GM12892 (cell line): ENCODE measurements around the gene EFEMP2.

Source experiments
- DNase-seq: peaks from one replicate; pipeline ENCODE4 v3.0.0; 2011; ENCODE audit not compliant: insufficient read length
- FAIRE-seq: peaks from 2 replicates; lab custom pipeline; 2011; peaks lifted over from hg19 to GRCh38; lab: Jason Lieb, UNC
- POLR2A ChIP-seq: IDR thresholded peaks from 2 replicates; pipeline ENCODE4 v1.6.1; 2011; ENCODE audit warnings: low read depth, low read length, control low read depth
- POLR2AphosphoS5 ChIP-seq: IDR thresholded peaks from 2 replicates; pipeline ENCODE4 v1.6.1; 2011; ENCODE audit warnings: low read depth, low read length, control low read depth
- TAF1 ChIP-seq: IDR thresholded peaks from 2 replicates; pipeline ENCODE4 v1.6.1; 2011; ENCODE audit warnings: low read depth, mild to moderate bottlenecking, control low read depth, low read length, borderline replicate concordance

Gene EFEMP2

GRCh38 chr11:65915101-65915820 is 42.7 kb upstream of the EFEMP2 start:
- FAIRE-seq (no peak), DNase-seq (no peak)
- no peak for TF ChIP-seq POLR2A
- TF ChIP-seq TAF1 = no peak
- TF ChIP-seq POLR2AphosphoS5 = no peak

- no peak for DNase-seq
- no peak for TF ChIP-seq POLR2A
- no peak for TF ChIP-seq POLR2AphosphoS5
- no peak for TF ChIP-seq TAF1
- FAIRE-seq = peak; percentile 17
Measured at GRCh38 chr11:65912845-65913244, 40.2 kb upstream of the EFEMP2 start.

GRCh38 chr11:65911682-65912568 is 39.3 kb upstream of the EFEMP2 start:
- DNase-seq (no peak), FAIRE-seq (no peak)

GRCh38 chr11:65907878-65908277 is 35.3 kb upstream of the EFEMP2 start:
- FAIRE-seq (no peak), DNase-seq (no peak)
- TF ChIP-seq POLR2AphosphoS5 = no peak
- TF ChIP-seq POLR2A = no peak
- TF ChIP-seq TAF1 = no peak

More at GRCh38 chr11:65911682-65912568, 39.3 kb upstream of the EFEMP2 start:
- TF ChIP-seq POLR2A = no peak

GRCh38 chr11:65906602-65907001 is 34.0 kb upstream of the EFEMP2 start:
- no peak for FAIRE-seq
- TF ChIP-seq POLR2AphosphoS5 (no peak), TAF1 (no peak), POLR2A (no peak)
- DNase-seq = no peak

GRCh38 chr11:65903715-65904114 is 31.1 kb upstream of the EFEMP2 start:
- DNase-seq = no peak
- no peak for TF ChIP-seq POLR2AphosphoS5
- TF ChIP-seq POLR2A = no peak
- no peak for TF ChIP-seq TAF1
- no peak for FAIRE-seq

GRCh38 chr11:65903068-65903481 is 30.5 kb upstream of the EFEMP2 start:
- no peak for FAIRE-seq
- TF ChIP-seq TAF1 (no peak), POLR2A (no peak), POLR2AphosphoS5 (no peak)
- no peak for DNase-seq

- no peak for TF ChIP-seq TAF1
- no peak for TF ChIP-seq POLR2AphosphoS5
- TF ChIP-seq POLR2A = no peak
- FAIRE-seq (no peak), DNase-seq (no peak)
Measured at GRCh38 chr11:65900899-65901180, 28.2 kb upstream of the EFEMP2 start.

- TF ChIP-seq POLR2A (peak; percentile 33; the same call in 1 of the 2 replicates), POLR2AphosphoS5 (no peak)
- DNase-seq (peak; percentile 89), FAIRE-seq (peak; percentile 30)
Measured at GRCh38 chr11:65900125-65900898, 27.7 kb upstream of the EFEMP2 start, which contains the start of gene FOSL1. FOSL1 (minus strand) TSS chr11:65900388; CDS start chr11:65900339, 49 bp downstream.

- DNase-seq = no peak
- TF ChIP-seq TAF1 (no peak), POLR2AphosphoS5 (no peak), POLR2A (no peak)
- FAIRE-seq = no peak
Measured at GRCh38 chr11:65899356-65900124, 26.9 kb upstream of the EFEMP2 start.

- FAIRE-seq (no peak), DNase-seq (no peak)
- no peak for TF ChIP-seq TAF1
- no peak for TF ChIP-seq POLR2A
- no peak for TF ChIP-seq POLR2AphosphoS5
Measured at GRCh38 chr11:65898656-65899355, 26.2 kb upstream of the EFEMP2 start.
